ENCODE results near the gene ACTG1.

The ACTG1 gene

DNA sequence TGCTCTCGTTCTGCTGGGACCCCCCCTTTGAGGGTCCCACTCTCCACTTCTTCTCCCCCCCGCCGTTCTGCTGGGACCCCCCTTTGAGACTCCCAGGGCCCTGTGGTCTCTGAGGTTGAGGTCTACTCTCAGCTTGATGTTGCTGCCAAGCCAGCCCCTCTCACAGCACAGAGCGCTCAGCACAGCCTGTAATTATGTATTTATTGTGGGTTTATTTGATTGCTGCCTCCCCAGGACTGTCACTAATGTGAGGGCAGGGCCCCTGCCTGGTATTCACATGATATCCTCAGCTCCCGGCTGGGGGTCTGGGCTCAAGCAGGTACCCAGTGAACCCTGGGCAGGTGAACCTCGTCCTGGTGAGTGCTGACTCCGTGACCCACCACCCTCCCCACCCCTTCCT is 35.4 kb downstream of the ACTG1 start:
- no peak for DNase-seq (ENCODE audit: low read depth)
- no peak overlapping the region for H3K4me3 ChIP-seq (ENCODE audit: low read depth, low read length)
- TF ChIP-seq, protein P1, sequence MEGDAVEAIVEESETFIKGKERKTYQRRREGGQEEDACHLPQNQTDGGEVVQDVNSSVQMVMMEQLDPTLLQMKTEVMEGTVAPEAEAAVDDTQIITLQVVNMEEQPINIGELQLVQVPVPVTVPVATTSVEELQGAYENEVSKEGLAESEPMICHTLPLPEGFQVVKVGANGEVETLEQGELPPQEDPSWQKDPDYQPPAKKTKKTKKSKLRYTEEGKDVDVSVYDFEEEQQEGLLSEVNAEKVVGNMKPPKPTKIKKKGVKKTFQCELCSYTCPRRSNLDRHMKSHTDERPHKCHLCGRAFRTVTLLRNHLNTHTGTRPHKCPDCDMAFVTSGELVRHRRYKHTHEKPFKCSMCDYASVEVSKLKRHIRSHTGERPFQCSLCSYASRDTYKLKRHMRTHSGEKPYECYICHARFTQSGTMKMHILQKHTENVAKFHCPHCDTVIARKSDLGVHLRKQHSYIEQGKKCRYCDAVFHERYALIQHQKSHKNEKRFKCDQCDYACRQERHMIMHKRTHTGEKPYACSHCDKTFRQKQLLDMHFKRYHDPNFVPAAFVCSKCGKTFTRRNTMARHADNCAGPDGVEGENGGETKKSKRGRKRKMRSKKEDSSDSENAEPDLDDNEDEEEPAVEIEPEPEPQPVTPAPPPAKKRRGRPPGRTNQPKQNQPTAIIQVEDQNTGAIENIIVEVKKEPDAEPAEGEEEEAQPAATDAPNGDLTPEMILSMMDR (IDR thresholded peaks at IDR 0.05; ENCODE audit: low read depth, low read length, missing control alignments): no peak

DNA sequence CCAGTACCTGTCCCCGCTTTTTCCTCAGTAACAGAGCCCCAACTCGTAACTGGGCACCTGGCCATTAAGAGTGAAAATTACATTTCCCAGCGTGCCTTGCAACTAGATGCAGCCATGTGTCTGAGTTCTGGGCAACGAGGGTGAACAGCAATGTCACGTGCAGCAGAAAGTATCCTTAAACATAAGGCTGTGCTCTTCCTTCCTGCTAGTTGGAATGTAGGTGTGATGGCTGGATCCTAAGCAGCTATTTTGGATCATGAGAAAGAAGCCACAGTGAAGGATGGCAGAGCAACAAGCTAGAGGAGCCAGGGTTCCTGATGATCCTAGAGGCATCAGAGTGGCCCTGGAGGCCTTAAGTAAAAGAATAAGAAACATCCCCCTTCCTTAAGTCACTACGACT is 36.0 kb downstream of the ACTG1 start:
- no peak for DNase-seq (ENCODE audit: low read depth)
- TF ChIP-seq, protein P1 (IDR thresholded peaks at IDR 0.05; ENCODE audit: low read depth, low read length, missing control alignments): no peak
- no peak overlapping the region for H3K4me3 ChIP-seq (ENCODE audit: low read depth, low read length)

DNA sequence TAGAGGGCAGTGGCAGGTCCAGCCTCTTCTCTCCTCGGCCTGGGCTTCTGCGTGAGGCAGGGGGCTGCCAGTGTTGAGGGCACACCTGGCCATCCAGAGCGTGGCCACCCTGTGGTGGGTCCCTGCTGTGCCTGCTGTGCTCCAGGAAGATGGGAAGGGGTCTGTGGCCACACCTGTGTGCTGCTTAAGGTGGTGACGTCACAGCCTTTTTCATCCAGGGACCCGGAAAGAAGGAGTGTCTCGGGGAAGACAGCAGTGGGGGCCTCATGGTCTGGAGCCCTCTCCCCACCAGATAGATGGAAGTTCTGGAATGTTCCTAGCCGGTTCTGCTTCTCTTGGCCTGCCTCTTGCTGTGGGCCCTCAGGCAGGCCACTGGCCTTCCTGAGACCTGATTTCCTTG is 36.5 kb downstream of the ACTG1 start:
- no peak overlapping the region for H3K4me3 ChIP-seq (ENCODE audit: low read depth, low read length)
- TF ChIP-seq, protein P1 (IDR thresholded peaks at IDR 0.05; ENCODE audit: low read depth, low read length, missing control alignments): no peak
- no peak for DNase-seq (ENCODE audit: low read depth)

DNA sequence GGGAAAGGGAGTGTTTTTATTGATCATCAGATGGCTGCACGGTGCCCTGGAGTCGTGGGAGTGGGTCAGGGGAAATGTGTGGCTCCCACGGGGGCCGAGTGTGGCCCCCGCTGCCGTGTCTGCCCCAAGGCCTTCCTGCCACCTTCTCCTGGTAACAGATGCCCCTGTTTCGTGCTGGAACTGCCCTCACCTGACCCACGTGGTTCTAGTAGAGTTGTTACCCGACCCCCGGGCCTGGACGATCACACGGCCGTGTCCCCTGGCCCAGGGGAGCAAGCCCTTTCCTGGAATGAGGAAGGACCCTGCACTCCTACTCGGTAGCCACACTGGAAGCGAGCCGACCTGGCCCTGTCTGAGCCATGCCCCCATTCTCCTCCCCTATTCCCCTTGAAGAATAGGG is 37.6 kb downstream of the ACTG1 start:
- no peak for DNase-seq (ENCODE audit: low read depth)
- H3K4me3 ChIP-seq (ENCODE audit: low read depth, low read length): no peak overlapping the region
- TF ChIP-seq, protein P1 (IDR thresholded peaks at IDR 0.05; ENCODE audit: low read depth, low read length, missing control alignments): no peak

DNA sequence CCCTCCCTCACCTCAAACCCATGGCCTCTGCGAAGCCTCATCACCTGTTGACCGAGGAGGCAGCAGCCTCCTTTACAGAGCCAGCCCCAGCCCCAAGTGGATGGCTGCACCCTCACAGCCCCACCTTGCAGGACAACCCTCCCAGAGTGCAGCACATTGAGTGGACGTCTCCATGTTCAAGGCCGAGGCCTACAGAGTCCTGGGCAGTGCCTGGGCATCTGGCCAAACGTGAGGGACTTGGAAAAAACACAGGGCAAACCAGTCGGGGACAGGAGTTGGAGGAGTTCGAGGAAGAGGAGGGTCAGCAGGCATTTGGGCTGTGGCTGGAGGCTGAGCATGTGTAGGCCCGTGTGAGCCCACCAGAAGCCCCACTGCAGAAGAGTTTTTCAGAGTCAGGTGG is 39.6 kb downstream of the ACTG1 start:
- TF ChIP-seq, protein P1 (IDR thresholded peaks at IDR 0.05; ENCODE audit: low read depth, low read length, missing control alignments): no peak
- no peak for DNase-seq (ENCODE audit: low read depth)

DNA sequence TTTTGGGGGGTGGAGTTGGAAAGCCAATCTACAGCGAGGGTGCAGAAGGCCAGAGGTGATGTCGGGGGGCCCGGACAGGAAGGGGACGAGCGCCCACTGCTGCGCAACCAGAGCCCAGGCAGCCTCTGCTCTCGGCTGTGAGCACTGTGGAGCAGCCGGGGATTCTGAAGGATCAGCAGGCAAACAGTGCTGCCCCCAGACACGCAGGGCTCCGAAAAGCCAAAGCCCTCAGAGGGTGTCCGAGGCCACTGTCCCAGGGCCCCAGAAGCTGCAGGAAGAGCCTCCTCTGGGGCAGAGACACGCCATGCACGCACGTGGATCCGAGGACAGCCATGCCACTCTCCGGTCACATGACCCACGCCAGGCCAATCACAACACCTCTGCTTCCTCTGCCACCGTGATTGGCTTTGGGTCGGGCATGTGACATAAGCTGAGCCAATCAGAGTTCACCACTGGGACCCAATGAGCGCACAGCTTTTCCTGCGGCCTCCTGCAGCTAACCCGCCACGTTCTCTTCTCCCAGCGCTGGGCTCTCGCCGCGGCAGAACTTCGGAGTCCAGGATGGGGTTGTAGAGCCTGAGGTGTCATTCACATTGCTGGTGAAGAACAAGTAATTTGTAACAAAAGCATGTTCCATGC is 40.7 kb downstream of the ACTG1 start:
- DNase-seq (ENCODE audit: low read depth): no peak

More for the DNA sequence above, 39.6 kb downstream of the ACTG1 start:
- H3K4me3 ChIP-seq (ENCODE audit: low read depth, low read length): no peak overlapping the region

More for the DNA sequence above, 40.7 kb downstream of the ACTG1 start:
- TF ChIP-seq, protein P1 (IDR thresholded peaks at IDR 0.05; ENCODE audit: low read depth, low read length, missing control alignments): no peak
- H3K4me3 ChIP-seq (ENCODE audit: low read depth, low read length): no peak overlapping the region

All from GM12864 (cell line).